ENCODE data around the gene PAX2. TPM values are rescaled to one million over a fixed set of nuclear protein-coding genes. Genes with fewer than 3 reads are reported as not detected.

PAX2 gene
- not detected in 2 replicates for total RNA-seq

DNA sequence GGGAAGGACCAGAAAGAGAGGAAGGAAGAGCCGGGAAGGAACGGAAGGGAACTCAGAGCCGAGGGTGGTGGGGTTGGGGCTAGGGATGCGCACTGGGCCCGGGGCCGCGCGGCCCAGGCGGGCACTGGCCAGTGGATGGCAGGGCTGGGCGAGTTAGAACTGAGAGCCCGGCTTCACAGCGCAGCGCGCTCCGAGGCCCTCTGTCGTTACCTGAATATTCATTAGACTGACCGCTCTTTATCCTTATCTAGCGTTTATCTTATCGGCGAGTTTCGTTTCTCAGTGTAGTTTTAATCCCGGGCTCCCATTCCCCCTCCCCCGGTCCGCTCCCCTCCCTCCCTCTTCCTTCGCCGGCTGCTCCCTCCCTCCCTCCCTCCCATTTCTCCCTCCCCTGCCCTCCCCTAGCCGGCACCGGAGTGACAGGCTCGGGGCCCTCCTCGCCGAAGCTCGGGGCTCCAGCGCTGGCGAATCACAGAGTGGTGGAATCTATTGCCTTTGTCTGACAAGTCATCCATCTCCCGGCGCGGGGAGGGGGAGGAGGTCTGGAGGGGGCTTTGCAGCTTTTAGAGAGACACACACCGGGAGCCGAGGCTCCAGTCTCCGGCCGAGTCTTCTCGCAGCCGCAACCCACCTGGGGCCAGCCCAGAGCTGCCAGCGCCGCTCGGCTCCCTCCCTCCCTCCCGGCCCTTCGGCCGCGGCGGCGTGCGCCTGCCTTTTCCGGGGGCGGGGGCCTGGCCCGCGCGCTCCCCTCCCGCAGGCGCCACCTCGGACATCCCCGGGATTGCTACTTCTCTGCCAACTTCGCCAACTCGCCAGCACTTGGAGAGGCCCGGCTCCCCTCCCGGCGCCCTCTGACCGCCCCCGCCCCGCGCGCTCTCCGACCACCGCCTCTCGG is at the start of gene PAX2:
PAX2 (plus strand) TSS at position 596 of the 895 bp plus-strand sequence. CDS start 679 bp downstream, outside the sequence.

Other genes starting within 250 kb of the PAX2 start
- 0.68 and 2.2 TPM in 2 replicates for gene SEC31B, start 225.7 kb upstream of the PAX2 start, total RNA-seq
- gene NDUFB8, start 215.7 kb upstream of the PAX2 start, total RNA-seq: 87.1 and 165 TPM in 2 replicates
- 10.6 and 17.8 TPM in 2 replicates for gene HIF1AN, start 209.6 kb upstream of the PAX2 start, total RNA-seq
- 16.4 and 35.6 TPM in 2 replicates for gene SLF2, start 167.4 kb downstream of the PAX2 start, total RNA-seq
- under 0.01 and 0.78 TPM in 2 replicates for gene SEMA4G, start 223.9 kb downstream of the PAX2 start, total RNA-seq
- gene MRPL43, start 241.9 kb downstream of the PAX2 start, total RNA-seq: 35.7 and 52.6 TPM in 2 replicates
- gene TWNK, start 242.0 kb downstream of the PAX2 start, total RNA-seq: 17.8 and 30.3 TPM in 2 replicates

Measured in nasal cavity respiratory epithelium epithelial cell of viscerocranial mucosa (primary cell).